ENCODE data around the gene ALG10. TPM values are rescaled to one million over a fixed set of nuclear protein-coding genes. Genes with fewer than 3 reads are reported as not detected.

Gene ALG10
- total and polyA plus RNA-seq, 4 donors = 1.0 to 20.8 (median 6.2) TPM

GRCh38 chr12:34048714-34049113 is 26.4 kb downstream of the ALG10 start:
- Histone ChIP-seq H3K9ac (ENCODE audit: insufficient read depth in 1 of 2, low read length in 2 of 2) (no peak overlapping the region), H3K4me1 (ENCODE audit: control insufficient read depth in 5 of 5, insufficient read depth in 5 of 5, low read length in 5 of 5) (no peaks in the 10 kb centered on the region), H3K9me3 (ENCODE audit: control insufficient read depth in 4 of 4, insufficient read depth in 3 of 4, low read length in 3 of 4) (peaks cover 0 to 14% (median 1%) of the 10 kb centered on the region in 4 donors), H3K36me3 (ENCODE audit: control insufficient read depth in 4 of 4, insufficient read depth in 4 of 4, low read length in 4 of 4) (no peaks in the 10 kb centered on the region), H3K27ac (ENCODE audit: low read depth in 1 of 2, low read length in 1 of 2) (no peak overlapping the region), H3K27me3 (ENCODE audit: control insufficient read depth in 3 of 3, insufficient read depth in 3 of 3, low read length in 2 of 3) (no peaks in the 10 kb centered on the region), H3K4me3 (no peak overlapping the region)
- DNase-seq (no peak), ATAC-seq (ENCODE audit: insufficient read depth, low FRiP score) (no peak)
- no peak for TF ChIP-seq CTCF (IDR thresholded peaks at IDR 0.05; ENCODE audit: control extremely low read depth, extremely low read depth)
- WGBS, 2 donors = 96 to 100% methylated on average over 2 of the region's 2 CpGs

- H3K4me3 ChIP-seq = no peak overlapping the region
- DNase-seq (no peak), ATAC-seq (ENCODE audit: insufficient read depth, low FRiP score) (no peak)
- H3K9me3 ChIP-seq (ENCODE audit: control insufficient read depth in 4 of 4, insufficient read depth in 3 of 4, low read length in 3 of 4) = peaks cover 0 to 14% (median 1%) of the 10 kb centered on the region in 4 donors
- H3K27me3 ChIP-seq (ENCODE audit: control insufficient read depth in 3 of 3, insufficient read depth in 3 of 3, low read length in 2 of 3) = no peaks in the 10 kb centered on the region
- no peak overlapping the region for H3K27ac ChIP-seq (ENCODE audit: low read depth in 1 of 2, low read length in 1 of 2)
- no peaks in the 10 kb centered on the region for H3K4me1 ChIP-seq (ENCODE audit: control insufficient read depth in 5 of 5, insufficient read depth in 5 of 5, low read length in 5 of 5)
- no peak overlapping the region for H3K9ac ChIP-seq (ENCODE audit: insufficient read depth in 1 of 2, low read length in 2 of 2)
- no peaks in the 10 kb centered on the region for H3K36me3 ChIP-seq (ENCODE audit: control insufficient read depth in 4 of 4, insufficient read depth in 4 of 4, low read length in 4 of 4)
- TF ChIP-seq CTCF (IDR thresholded peaks at IDR 0.05; ENCODE audit: control extremely low read depth, extremely low read depth) = no peak
- 62 to 71% methylated on average over 1 of the region's 1 CpG for WGBS, 2 donors
Observed at GRCh38 chr12:34051486-34051885, 29.2 kb downstream of the ALG10 start.

GRCh38 chr12:34054938-34055337 is 32.6 kb downstream of the ALG10 start:
- 36 to 42% methylated on average over 1 of the region's 1 CpG for WGBS, 2 donors
- DNase-seq = no peak
- no peak for ATAC-seq (ENCODE audit: insufficient read depth, low FRiP score)

More at GRCh38 chr12:34054938-34055337, 32.6 kb downstream of the ALG10 start:
- H3K36me3 ChIP-seq (ENCODE audit: control insufficient read depth in 4 of 4, insufficient read depth in 4 of 4, low read length in 4 of 4) = no peaks in the 10 kb centered on the region
- no peaks in the 10 kb centered on the region for H3K4me1 ChIP-seq (ENCODE audit: control insufficient read depth in 5 of 5, insufficient read depth in 5 of 5, low read length in 5 of 5)
- H3K9me3 ChIP-seq (ENCODE audit: control insufficient read depth in 4 of 4, insufficient read depth in 3 of 4, low read length in 3 of 4) = peaks cover 0 to 2% (median 0%) of the 10 kb centered on the region in 4 donors
- H3K27me3 ChIP-seq (ENCODE audit: control insufficient read depth in 3 of 3, insufficient read depth in 3 of 3, low read length in 2 of 3) = no peaks in the 10 kb centered on the region
- no peak overlapping the region for H3K27ac ChIP-seq (ENCODE audit: low read depth in 1 of 2, low read length in 1 of 2)
- H3K9ac ChIP-seq (ENCODE audit: insufficient read depth in 1 of 2, low read length in 2 of 2) = no peak overlapping the region
- no peak for TF ChIP-seq CTCF (IDR thresholded peaks at IDR 0.05; ENCODE audit: control extremely low read depth, extremely low read depth)
- no peak overlapping the region for H3K4me3 ChIP-seq

Small RNA genes lying within 50 kb of the gene (small RNA-seq; reads per million reads assigned to genes)
- not detected for gene RF00019 (ENCODE audit: low replicate concordance)
